ENCODE results near the gene PLD6.

GRCh38 chr17:17224137-17224536 lies 18.0 kb upstream of the PLD6 start:
- TF ChIP-seq CTCF (IDR thresholded peaks at IDR 0.05; ENCODE audit: insufficient read depth, low read length, poor library complexity, severe bottlenecking) = no peak
- no peak for TF ChIP-seq EZH2phosphoT487 (conservative IDR thresholded peaks at IDR 0.05; ENCODE audit: low read length)
